Uterus (tissue), 2 donors: ENCODE results near the gene TADA2A.

ENCODE experiments used
- POLR2A ChIP-seq, 2 donors: fragments of 450-650 bp; IDR thresholded peaks; one replicate each; pipeline ENCODE4 v1.6.1; 2016; ENCODE audit warnings: antibody characterized with exemption in 2 of 2, mild to moderate bottlenecking in 1 of 2, moderate library complexity in 1 of 2
- TF ChIP-seq, protein P1 (sequence below), 4 experiments: fragments of 200-600 bp in 2 of 4; fragments of 450-650 bp in 2 of 4; sonication (generic) in 2 of 4; IDR thresholded peaks; one replicate each; pipeline ENCODE4 v1.5.1; 2016 to 2019; ENCODE audit warnings: antibody characterized with exemption in 4 of 4, mild to moderate bottlenecking in 2 of 4, moderate library complexity in 1 of 4

DNA sequence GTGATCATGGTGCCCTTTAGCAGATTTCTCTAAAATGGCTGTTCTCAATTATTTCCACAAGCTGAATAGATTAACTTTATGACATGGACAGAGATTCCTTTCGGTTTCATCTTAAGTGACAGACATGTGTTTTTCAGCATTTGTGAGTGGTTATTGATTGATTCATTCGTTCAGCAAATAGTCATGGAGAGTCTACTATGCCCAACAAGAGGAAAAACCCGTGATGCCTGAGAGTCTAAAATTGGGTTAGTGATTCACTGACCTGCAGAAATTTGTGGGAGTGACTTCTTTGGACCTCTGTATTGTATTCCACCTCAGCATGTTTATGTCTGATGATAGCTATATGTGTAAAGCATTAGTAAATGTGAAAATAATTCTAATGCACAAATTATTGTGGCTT is 55.0 kb downstream of the TADA2A start:
- TF ChIP-seq, protein P1, sequence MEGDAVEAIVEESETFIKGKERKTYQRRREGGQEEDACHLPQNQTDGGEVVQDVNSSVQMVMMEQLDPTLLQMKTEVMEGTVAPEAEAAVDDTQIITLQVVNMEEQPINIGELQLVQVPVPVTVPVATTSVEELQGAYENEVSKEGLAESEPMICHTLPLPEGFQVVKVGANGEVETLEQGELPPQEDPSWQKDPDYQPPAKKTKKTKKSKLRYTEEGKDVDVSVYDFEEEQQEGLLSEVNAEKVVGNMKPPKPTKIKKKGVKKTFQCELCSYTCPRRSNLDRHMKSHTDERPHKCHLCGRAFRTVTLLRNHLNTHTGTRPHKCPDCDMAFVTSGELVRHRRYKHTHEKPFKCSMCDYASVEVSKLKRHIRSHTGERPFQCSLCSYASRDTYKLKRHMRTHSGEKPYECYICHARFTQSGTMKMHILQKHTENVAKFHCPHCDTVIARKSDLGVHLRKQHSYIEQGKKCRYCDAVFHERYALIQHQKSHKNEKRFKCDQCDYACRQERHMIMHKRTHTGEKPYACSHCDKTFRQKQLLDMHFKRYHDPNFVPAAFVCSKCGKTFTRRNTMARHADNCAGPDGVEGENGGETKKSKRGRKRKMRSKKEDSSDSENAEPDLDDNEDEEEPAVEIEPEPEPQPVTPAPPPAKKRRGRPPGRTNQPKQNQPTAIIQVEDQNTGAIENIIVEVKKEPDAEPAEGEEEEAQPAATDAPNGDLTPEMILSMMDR (IDR thresholded peaks at IDR 0.05), result no peak
- no peak for TF ChIP-seq POLR2A (IDR thresholded peaks at IDR 0.05)
